ENCODE data around the gene TARS2. TPM values are rescaled to one million over a fixed set of nuclear protein-coding genes. Genes with fewer than 3 reads are reported as not detected.

TARS2 gene
- polyA plus RNA-seq, 3 donors, result 12.0 to 14.7 (median 14.6) TPM

DNA sequence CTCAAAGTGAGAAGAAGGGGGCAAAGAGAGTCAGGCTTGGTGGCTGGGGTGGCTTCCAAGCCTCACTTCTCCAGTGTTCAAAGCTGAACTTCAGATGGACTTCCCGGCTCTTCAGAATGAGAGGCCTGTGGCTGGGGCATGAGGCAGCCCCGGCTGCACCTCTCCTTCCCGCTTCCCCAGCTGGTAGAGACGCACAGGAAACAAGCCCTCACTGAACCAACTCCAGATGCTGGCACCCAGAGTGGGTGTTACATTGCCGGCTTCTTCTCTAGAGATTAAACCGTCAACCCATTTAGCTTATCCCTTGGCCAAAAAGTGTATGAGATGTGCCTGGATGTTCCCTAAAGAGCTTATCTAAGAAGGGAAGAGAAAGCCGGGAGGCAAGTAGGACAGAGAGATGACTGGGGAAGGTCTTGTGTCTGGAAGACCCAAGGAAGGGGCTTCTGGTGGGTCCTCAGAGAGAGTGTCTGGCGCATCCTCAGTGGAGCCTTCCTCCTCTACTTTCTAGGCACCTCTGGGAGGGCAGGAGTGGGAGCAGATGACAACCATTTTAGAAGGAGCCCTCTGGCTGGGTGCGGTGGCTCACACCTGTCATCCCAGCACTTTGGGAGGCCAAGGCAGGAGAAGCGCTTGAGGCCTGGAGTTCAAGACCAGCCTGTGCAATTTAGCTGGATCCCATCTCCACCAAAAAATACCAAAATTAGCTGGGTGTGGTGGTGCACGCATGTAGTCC, 64.0 kb downstream of the TARS2 start:
- TF ChIP-seq CTCF (IDR thresholded peaks at IDR 0.05), result no peak
- Histone ChIP-seq H2AFZ (ENCODE audit: insufficient read depth, low read depth, low read length, poor library complexity, severe bottlenecking) (no peak overlapping the region), H3K79me2 (ENCODE audit: insufficient read depth, low read length) (peaks cover 49% of the 10 kb centered on the region), H3K27ac (ENCODE audit: low read depth in 1 of 2, low read length in 2 of 2) (peak overlapping the region; percentile 80 to 82), H3K27me3 (ENCODE audit: control insufficient read depth in 2 of 2, insufficient read depth in 2 of 2, low read length in 2 of 2) (no peaks in the 10 kb centered on the region), H3K4me2 (replicated peaks; ENCODE audit: extremely low read depth, low read length, poor library complexity, severe bottlenecking) (peak overlapping the region; percentile 94), H3K9me3 (replicated peaks in 1 of 2; ENCODE audit: control insufficient read depth in 1 of 2, insufficient read depth in 1 of 2, low read length in 2 of 2) (no peaks in the 10 kb centered on the region), H3K36me3 (replicated peaks in 1 of 2; ENCODE audit: control insufficient read depth in 1 of 2, insufficient read depth in 2 of 2, low read length in 2 of 2) (peaks cover 17 to 25% of the 10 kb centered on the region in 2 donors), H3K4me1 (ENCODE audit: control insufficient read depth in 1 of 2, insufficient read depth in 2 of 2, low read length in 2 of 2) (peaks cover 61 to 62% of the 10 kb centered on the region in 2 donors), H3K9ac (ENCODE audit: insufficient read depth, low read length, poor library complexity, severe bottlenecking) (peak overlapping the region; percentile 47), H3K4me3 (replicated peaks in 1 of 3; ENCODE audit: low read depth in 2 of 3, low read length in 3 of 3) (peak overlapping the region in 2 of 3 experiments; percentile 68 to 86), H4K20me1 (ENCODE audit: insufficient read depth, low read length) (peaks cover 11% of the 10 kb centered on the region)
- peak in 2 of 3 donors; percentile 33 to 36 for DNase-seq
- intact Hi-C loops (cut with micrococcal nuclease), result loop anchor here in 1 of 2 donors (10.0 kb wide), 2 partner anchors 66 to 286 kb away; partner anchors contain the start of genes APH1A and TARS2
- Mint-ChIP-seq H3K9me3 (peaks cover 0 to 2% (median 0%) of the 10 kb centered on the region in 7 donors), H3K4me1 (peaks cover 57% of the 10 kb centered on the region), H3K27ac (peak overlapping the region; percentile 86 to 99 (median 97)), H3K27me3 (ENCODE audit: low read depth in 3 of 3) (peaks cover 0 to 8% (median 2%) of the 10 kb centered on the region in 3 donors), H3K36me3 (peaks cover 23 to 25% of the 10 kb centered on the region in 2 donors), H3K4me3 (peak overlapping the region; percentile 88 to 95)
- 25% methylated on average over 4 of the region's 11 CpGs for WGBS (ENCODE audit: insufficient coverage)

DNA sequence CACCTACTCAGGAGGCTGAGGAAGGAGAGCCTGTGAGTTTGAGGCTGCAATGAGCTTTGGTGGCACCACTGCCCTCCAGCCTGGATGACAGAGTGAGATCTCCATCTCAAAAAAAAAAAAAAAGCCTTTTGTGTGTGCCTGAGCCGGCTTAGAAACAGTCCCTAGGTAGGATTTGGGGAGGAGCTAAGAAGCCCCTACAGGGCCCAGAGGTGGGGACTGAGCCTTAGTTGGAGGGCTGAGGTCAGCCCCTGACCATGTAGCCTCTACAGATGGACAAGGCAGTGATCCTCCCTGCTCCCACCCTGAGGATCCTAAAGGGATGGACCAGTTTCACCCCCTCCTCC, 64.5 kb downstream of the TARS2 start:
- Mint-ChIP-seq H3K4me3 (peak overlapping the region; percentile 64 to 95), H3K27ac (peak overlapping the region; percentile 94 to 99 (median 97)), H3K36me3 (peaks cover 29 to 30% of the 10 kb centered on the region in 2 donors), H3K4me1 (peaks cover 57% of the 10 kb centered on the region), H3K27me3 (ENCODE audit: low read depth in 3 of 3) (peaks cover 0 to 8% (median 2%) of the 10 kb centered on the region in 3 donors), H3K9me3 (peaks cover 0 to 2% (median 0%) of the 10 kb centered on the region in 7 donors)
- Histone ChIP-seq H3K4me3 (replicated peaks in 1 of 3; ENCODE audit: low read depth in 2 of 3, low read length in 3 of 3) (peak overlapping the region in 2 of 3 experiments; percentile 23 to 86), H3K9me3 (replicated peaks in 1 of 2; ENCODE audit: control insufficient read depth in 1 of 2, insufficient read depth in 1 of 2, low read length in 2 of 2) (no peaks in the 10 kb centered on the region), H4K20me1 (ENCODE audit: insufficient read depth, low read length) (peaks cover 16% of the 10 kb centered on the region), H3K79me2 (ENCODE audit: insufficient read depth, low read length) (peaks cover 49% of the 10 kb centered on the region), H3K4me1 (ENCODE audit: control insufficient read depth in 1 of 2, insufficient read depth in 2 of 2, low read length in 2 of 2) (peaks cover 61 to 62% of the 10 kb centered on the region in 2 donors), H3K4me2 (replicated peaks; ENCODE audit: extremely low read depth, low read length, poor library complexity, severe bottlenecking) (peak overlapping the region; percentile 94), H3K9ac (ENCODE audit: insufficient read depth, low read length, poor library complexity, severe bottlenecking) (peak overlapping the region; percentile 58), H3K27me3 (ENCODE audit: control insufficient read depth in 2 of 2, insufficient read depth in 2 of 2, low read length in 2 of 2) (no peaks in the 10 kb centered on the region), H3K27ac (ENCODE audit: low read depth in 1 of 2, low read length in 2 of 2) (peak overlapping the region; percentile 80 to 82), H3K36me3 (replicated peaks in 1 of 2; ENCODE audit: control insufficient read depth in 1 of 2, insufficient read depth in 2 of 2, low read length in 2 of 2) (peaks cover 23 to 31% of the 10 kb centered on the region in 2 donors), H2AFZ (ENCODE audit: insufficient read depth, low read depth, low read length, poor library complexity, severe bottlenecking) (no peak overlapping the region)
- WGBS (ENCODE audit: insufficient coverage), result 0% methylated on average over 1 of the region's 1 CpG
- TF ChIP-seq CTCF (IDR thresholded peaks at IDR 0.05), result no peak
- intact Hi-C loops (cut with micrococcal nuclease), result loop anchor here in 1 of 2 donors (10.0 kb wide), 2 partner anchors 67 to 287 kb away; partner anchors contain the start of genes APH1A and TARS2
- DNase-seq, result no peak

Data from CD14-positive monocyte (primary cell).